HG03460 (cell line): ENCODE measurements around the gene ZNF497.
"Not testable (repeated sequence)": the region's sequence is repeated elsewhere in the genome, so short reads cannot be mapped to it uniquely, and the experiment has no call there.

Experiments
- ATAC-seq: cut with Tn5 transposase; IDR thresholded peaks from one replicate; pipeline ENCODE4 v1.9.1; 2021; ENCODE audit not compliant: unreplicated experiment

The ZNF497 gene

GRCh38 chr19:58317476-58318072 lies 45.0 kb downstream of the ZNF497 start:
- no peak for ATAC-seq

GRCh38 chr19:58315580-58315979 lies 47.0 kb downstream of the ZNF497 start:
- ATAC-seq, result no peak

GRCh38 chr19:58311345-58311865 lies 51.1 kb downstream of the ZNF497 start:
- no peak for ATAC-seq

- not testable (repeated sequence) for ATAC-seq
Observed at GRCh38 chr19:58310685-58311084, 51.9 kb downstream of the ZNF497 start.

- ATAC-seq, result no peak
Observed at GRCh38 chr19:58307736-58308135, 54.8 kb downstream of the ZNF497 start.

GRCh38 chr19:58305932-58306323 lies 56.6 kb downstream of the ZNF497 start:
- ATAC-seq, result no peak

- peak; percentile 90 for ATAC-seq
Observed at GRCh38 chr19:58305065-58305931, 57.3 kb downstream of the ZNF497 start, which contains the start of gene ERVK3-1. Gene ERVK3-1 (plus strand): TSS chr19:58305377. CDS start chr19:58312169, 6,792 bp downstream.

GRCh38 chr19:58304748-58305064 lies 57.8 kb downstream of the ZNF497 start:
- ATAC-seq, result peak; percentile 7
